IMR-90 (cell line): ENCODE data around the gene CRYBB2. TPM values are rescaled to one million over a fixed set of nuclear protein-coding genes. Genes with fewer than 3 reads are reported as not detected.
"Not testable (repeated sequence)": the region's sequence is repeated elsewhere in the genome, so short reads cannot be mapped to it uniquely, and the experiment has no call there.

ENCODE experiments used
- ATAC-seq: fragments of 200-7000 bp; cut with Tn5 transposase; 2 replicates; pipeline ENCODE4 v1.9.1; 2020; ENCODE audit warnings: low read depth, mild to moderate bottlenecking, moderate library complexity
- BruUV-seq: library from RNA; stranded (reverse); fragments of 400-500 nt; replicated peaks from 2 replicates; lab custom pipeline; 2021; lab: Mats Ljungman, UMichigan
- CTCF ChIA-PET: fragments of 300-600 bp; formaldehyde crosslinking; extraction: SDS; loops from one replicate; lab custom pipeline; 2021; ENCODE audit warnings: antibody characterized with exemption; lab: Yijun Ruan, JAX
- POLR2A ChIA-PET: fragments of 300-600 bp; sonication (Branson Sonifier 250); formaldehyde crosslinking; loops from one replicate; lab custom pipeline; 2022; ENCODE audit warnings: antibody characterized with exemption; ENCODE audit not compliant: unreplicated experiment; lab: Charles Lee
- DNase-seq: peaks from one replicate; pipeline ENCODE4 v3.0.0; 2013
- H2AFZ ChIP-seq: replicated peaks from 2 replicates; pipeline ENCODE3; 2013; ENCODE audit warnings: low read length, mild to moderate bottlenecking; ENCODE audit not compliant: poor library complexity
- H2AK5ac ChIP-seq: 2 replicates; pipeline ENCODE4 v1.6.1; 2013; ENCODE audit warnings: low read depth, low read length, inconsistent platforms
- H2AK9ac ChIP-seq: replicated peaks from 2 replicates; pipeline ENCODE3; 2013; ENCODE audit warnings: mild to moderate bottlenecking, low read depth, low read length, moderate library complexity; ENCODE audit not compliant: poor library complexity
- H2BK120ac ChIP-seq: 2 replicates; pipeline ENCODE4 v1.6.1; 2013; ENCODE audit warnings: low read depth, low read length, inconsistent platforms
- H2BK15ac ChIP-seq: 3 replicates; pipeline ENCODE4 v1.6.1; 2013; ENCODE audit warnings: low read depth, low read length, inconsistent platforms
- H2BK20ac ChIP-seq: 2 replicates; pipeline ENCODE4 v1.6.1; 2013; ENCODE audit warnings: low read depth, mild to moderate bottlenecking, inconsistent platforms, low read length, moderate library complexity
- H2BK5ac ChIP-seq: 2 replicates; pipeline ENCODE4 v1.6.1; 2013; ENCODE audit warnings: mild to moderate bottlenecking, low read depth, low read length, inconsistent platforms; ENCODE audit not compliant: poor library complexity, severe bottlenecking
- H3K14ac ChIP-seq: replicated peaks from 2 replicates; pipeline ENCODE4 v1.6.1; 2013; ENCODE audit warnings: low read depth, low read length, inconsistent platforms
- H3K18ac ChIP-seq: 2 replicates; pipeline ENCODE4 v1.6.1; 2013; ENCODE audit warnings: low read depth, low read length, control low read depth
- H3K23ac ChIP-seq: 2 replicates; pipeline ENCODE4 v1.6.1; 2013; ENCODE audit warnings: low read depth, low read length, inconsistent platforms
- H3K27ac ChIP-seq: 2 replicates; pipeline ENCODE4 v1.5.1; 2013; ENCODE audit warnings: mild to moderate bottlenecking, control low read depth, low read length; ENCODE audit not compliant: insufficient read depth
- H3K27me3 ChIP-seq: 2 replicates; pipeline ENCODE4 v1.6.1; 2013; ENCODE audit warnings: low read length; ENCODE audit not compliant: control insufficient read depth, insufficient read depth
- H3K36me3 ChIP-seq: 2 replicates; pipeline ENCODE4 v1.6.1; 2013; ENCODE audit warnings: low read length, mixed read lengths; ENCODE audit not compliant: control insufficient read depth, insufficient read depth
- H3K4ac ChIP-seq: 2 replicates; pipeline ENCODE4 v1.6.1; 2013; ENCODE audit warnings: low read depth, low read length, inconsistent platforms
- H3K4me1 ChIP-seq: 2 replicates; pipeline ENCODE4 v1.6.1; 2013; ENCODE audit warnings: low read length, mixed read lengths; ENCODE audit not compliant: control insufficient read depth, insufficient read depth
- H3K4me2 ChIP-seq: 2 replicates; pipeline ENCODE4 v1.6.1; 2013; ENCODE audit warnings: low read depth, mild to moderate bottlenecking, control low read depth, low read length, moderate library complexity
- H3K4me3 ChIP-seq: 2 replicates; pipeline ENCODE4 v1.5.1; 2013; ENCODE audit warnings: low read depth, mild to moderate bottlenecking, control low read depth, low read length, moderate library complexity; ENCODE audit not compliant: insufficient read depth
- H3K56ac ChIP-seq: 2 replicates; pipeline ENCODE4 v1.6.1; 2013; ENCODE audit warnings: low read length, inconsistent platforms; ENCODE audit not compliant: insufficient read depth; ENCODE audit errors: extremely low read depth
- H3K79me1 ChIP-seq, 2 experiments: 2 replicates each; pipeline ENCODE4 v1.6.1; 2013; ENCODE audit warnings: low read length in 2 of 2, inconsistent platforms in 1 of 2, low read depth in 1 of 2
- H3K9ac ChIP-seq: 2 replicates; pipeline ENCODE4 v1.6.1; 2013; ENCODE audit warnings: low read depth, low read length, control low read depth
- H3K9me1 ChIP-seq: 2 replicates; pipeline ENCODE4 v1.6.1; 2013; ENCODE audit warnings: low read length, inconsistent platforms; ENCODE audit not compliant: insufficient read depth
- H3K9me3 ChIP-seq: 2 replicates; pipeline ENCODE4 v1.6.1; 2013; ENCODE audit warnings: low read length; ENCODE audit not compliant: control insufficient read depth, insufficient read depth
- H4K20me1 ChIP-seq: 2 replicates; pipeline ENCODE4 v1.6.1; 2013; ENCODE audit warnings: low read length, inconsistent platforms; ENCODE audit not compliant: insufficient read depth
- H4K5ac ChIP-seq: 2 replicates; pipeline ENCODE4 v1.6.1; 2013; ENCODE audit warnings: mild to moderate bottlenecking, low read depth, low read length, control low read depth
- H4K8ac ChIP-seq, 2 experiments: 2 replicates each; pipeline ENCODE4 v1.6.1; 2013; ENCODE audit warnings: low read depth in 2 of 2, low read length in 2 of 2, control low read depth in 1 of 2, inconsistent platforms in 1 of 2
- H4K91ac ChIP-seq: 2 replicates; pipeline ENCODE4 v1.6.1; 2013; ENCODE audit warnings: low read depth, low read length, inconsistent platforms; ENCODE audit not compliant: insufficient read depth
- CEBPB ChIP-seq: IDR thresholded peaks from 2 replicates; pipeline ENCODE4 v1.6.1; 2012; ENCODE audit warnings: low read depth, low read length, improper control_type of control experiment
- CHD1 ChIP-seq: IDR thresholded peaks from 2 replicates; pipeline ENCODE4 v1.6.1; 2012; ENCODE audit warnings: low read depth, low read length, improper control_type of control experiment
- FOS ChIP-seq: fragments of 150-350 bp; IDR thresholded peaks from 2 replicates; pipeline ENCODE4 v1.6.1; 2016; ENCODE audit warnings: low read depth, low read length
- MAFK ChIP-seq: IDR thresholded peaks from 2 replicates; pipeline ENCODE4 v1.6.1; 2012; ENCODE audit warnings: low read depth, low read length, improper control_type of control experiment
- MAZ ChIP-seq: IDR thresholded peaks from 2 replicates; pipeline ENCODE4 v1.6.1; 2012; ENCODE audit warnings: low read depth, mild to moderate bottlenecking, low read length, improper control_type of control experiment, moderate library complexity, borderline replicate concordance
- NFE2L2 ChIP-seq: fragments of 150-350 bp; IDR thresholded peaks from 2 replicates; pipeline ENCODE4 v1.6.1; 2016; ENCODE audit warnings: low read depth, mild to moderate bottlenecking, low read length
- RCOR1 ChIP-seq: IDR thresholded peaks from 2 replicates; pipeline ENCODE4 v1.6.1; 2012; ENCODE audit warnings: mild to moderate bottlenecking, low read length, improper control_type of control experiment; ENCODE audit not compliant: insufficient replicate concordance
- RFX5 ChIP-seq: IDR thresholded peaks from 2 replicates; pipeline ENCODE4 v1.8.0; 2012; ENCODE audit warnings: low read depth, mild to moderate bottlenecking, low read length, moderate library complexity
- SMC3 ChIP-seq: fragments of 150-350 bp; IDR thresholded peaks from 2 replicates; pipeline ENCODE4 v1.6.1; 2016; ENCODE audit warnings: low read depth, mild to moderate bottlenecking, antibody characterized with exemption, low read length, moderate library complexity
- USF2 ChIP-seq: fragments of 150-350 bp; IDR thresholded peaks from 2 replicates; pipeline ENCODE4 v1.6.1; 2017; ENCODE audit warnings: mild to moderate bottlenecking, antibody characterized with exemption, low read length, low read depth
- WGBS, 2 experiments: methylation state at CpG; one replicate each; pipeline versions ENCODE4 v1.1.5 to v1.1.7; 2013; ENCODE audit warnings: missing lambda C conversion rate in 2 of 2; ENCODE audit not compliant: insufficient read length in 1 of 2; ENCODE audit errors: extremely low coverage in 2 of 2; 5-methylcytosine and 5-hydroxymethylcytosine counted together
- dilution Hi-C: fragments of 300-500 bp; cut with HindIII; formaldehyde crosslinking; loops from one replicate; pipeline ENCODE4 v1.14.3; 2018; ENCODE audit warnings: low sequenced_read_pairs; ENCODE audit not compliant: unreplicated experiment
- in situ Hi-C: fragments of 300-500 bp; cut with MboI; formaldehyde crosslinking; loops from 3 replicates; pipeline ENCODE4 v1.14.3; 2019; ENCODE audit warnings: low sequenced_read_pairs, inconsistent platforms, mixed read lengths
- intact Hi-C: fragments of 100-400 bp; cut with micrococcal nuclease; formaldehyde crosslinking; loops from 2 replicates; pipeline ENCODE4 v1.10.0; 2022
- polyA plus RNA-seq, 3 experiments: library from polyadenylated mRNA; depleted of rRNA; stranded (reverse); fragments of >200 nt; gene quantifications; 2 replicates each; pipeline ENCODE4 v1.2.3, GENCODE V29; 2012; ENCODE audit warnings: low replicate concordance in 1 of 3
- total RNA-seq: library from RNA; depleted of rRNA; stranded (reverse); fragments of >200 nt; gene quantifications from 2 replicates; pipeline ENCODE4 v1.2.3, GENCODE V29; 2012

Gene CRYBB2
- total and polyA plus RNA-seq, 2 of the 4 experiments (the other 2 are of a cell fraction): not detected

GRCh38 chr22:25177895-25178294, 41.5 kb upstream of the CRYBB2 start:
- Histone ChIP-seq H4K20me1 (no peaks in the 10 kb centered on the region), H3K9me1 (no peaks in the 10 kb centered on the region), H3K14ac (no peak overlapping the region), H3K4me1 (no peaks in the 10 kb centered on the region), H2AFZ (no peak overlapping the region), H4K5ac (no peak overlapping the region), H3K4ac (no peak overlapping the region), H3K27me3 (peaks cover 2% of the 10 kb centered on the region; the same call in 1 of the 2 replicates), H4K8ac (no peak overlapping the region), H3K4me2 (no peak overlapping the region), H2AK5ac (no peak overlapping the region), H2AK9ac (no peak overlapping the region), H2BK15ac (no peak overlapping the region), H3K9me3 (peaks cover 6% of the 10 kb centered on the region), H3K18ac (no peak overlapping the region), H4K91ac (no peak overlapping the region), H2BK5ac (no peak overlapping the region), H3K36me3 (no peaks in the 10 kb centered on the region), H3K56ac (no peak overlapping the region), H3K9ac (no peak overlapping the region), H3K23ac (no peak overlapping the region), H2BK20ac (no peak overlapping the region), H3K4me3 (no peak overlapping the region), H3K27ac (no peak overlapping the region), H2BK120ac (no peak overlapping the region), H3K79me1 (no peaks in the 10 kb centered on the region)
- in situ Hi-C loops (no loop called here), dilution Hi-C loops (no loop called here), intact Hi-C loops (no loop called here)
- ChIA-PET POLR2A (no interaction called here), CTCF (no interaction called here)
- no peak for TF ChIP-seq FOS
- no peak for TF ChIP-seq RFX5
- TF ChIP-seq MAFK: no peak
- TF ChIP-seq NFE2L2: no peak
- TF ChIP-seq RCOR1: no peak
- no peak for TF ChIP-seq MAZ
- TF ChIP-seq CHD1: no peak
- TF ChIP-seq CEBPB: no peak
- TF ChIP-seq USF2: no peak
- no peak for TF ChIP-seq SMC3
- ATAC-seq (no peak), DNase-seq (no peak)
- no CpG with 5 or more reads among the region's 9 CpGs for WGBS, 2 experiments
- BruUV-seq: no TSS peak

GRCh38 chr22:25178348-25178747, 41.1 kb upstream of the CRYBB2 start:
- H2AK9ac ChIP-seq, DNase-seq, H3K4me2 ChIP-seq, H3K23ac ChIP-seq, H2BK5ac ChIP-seq, H3K27me3 ChIP-seq, H4K20me1 ChIP-seq, H3K4ac ChIP-seq, H3K56ac ChIP-seq, POLR2A ChIA-PET, H2AK5ac ChIP-seq, intact Hi-C loops, H3K9me1 ChIP-seq, H3K27ac ChIP-seq, H3K4me1 ChIP-seq, H3K4me3 ChIP-seq, BruUV-seq, H2BK15ac ChIP-seq, H3K79me1 ChIP-seq, H3K36me3 ChIP-seq, CTCF ChIA-PET, in situ Hi-C loops, H3K14ac ChIP-seq, dilution Hi-C loops, H4K5ac ChIP-seq, H3K18ac ChIP-seq, H2BK20ac ChIP-seq, ATAC-seq, H2BK120ac ChIP-seq, H2AFZ ChIP-seq, H3K9me3 ChIP-seq, H4K8ac ChIP-seq, H3K9ac ChIP-seq, H4K91ac ChIP-seq: not testable (repeated sequence)
- no CpG with 5 or more reads among the region's 6 CpGs for WGBS, 2 experiments
